Activated CD4-positive, CD25-positive, alpha-beta regulatory T cell treated with anti-CD3 and anti-CD28 coated beads, Interleukin-2, amount 50 U/mL, for 16 hours (primary cell): ENCODE data around the gene ANKRD65.
"Not testable (repeated sequence)": the region's sequence is repeated elsewhere in the genome, so short reads cannot be mapped to it uniquely, and the experiment has no call there.

Experiments used
- DNase-seq: peaks from one replicate; pipeline ENCODE4 v3.0.0-alpha.2; 2020; ENCODE audit warnings: low read depth, low spot score

The ANKRD65 gene

GRCh38 chr1:1421147-1421906 lies at the start of gene ANKRD65:
TSS of gene ANKRD65 (minus strand) at chr1:1421276. CDS start at chr1:1421005, 271 bp downstream.
- DNase-seq, result no peak

GRCh38 chr1:1468196-1468985 lies 47.3 kb upstream of the ANKRD65 start:
- not testable (repeated sequence) for DNase-seq

- no peak for DNase-seq
Observed at GRCh38 chr1:1463312-1463711, 42.2 kb upstream of the ANKRD65 start.

- DNase-seq, result no peak
Observed at GRCh38 chr1:1462318-1462966, 41.4 kb upstream of the ANKRD65 start.

- DNase-seq, result no peak
Observed at GRCh38 chr1:1461721-1462317, 40.7 kb upstream of the ANKRD65 start.

- DNase-seq, result no peak
Observed at GRCh38 chr1:1460540-1461130, 39.6 kb upstream of the ANKRD65 start.

- not testable (repeated sequence) for DNase-seq
Observed at GRCh38 chr1:1459711-1460110, 38.6 kb upstream of the ANKRD65 start.

GRCh38 chr1:1459156-1459555 lies 38.1 kb upstream of the ANKRD65 start:
- not testable (repeated sequence) for DNase-seq

- not testable (repeated sequence) for DNase-seq
Observed at GRCh38 chr1:1456683-1457255, 35.7 kb upstream of the ANKRD65 start.

GRCh38 chr1:1455934-1456333 lies 34.9 kb upstream of the ANKRD65 start:
- not testable (repeated sequence) for DNase-seq

GRCh38 chr1:1455366-1455884 lies 34.3 kb upstream of the ANKRD65 start:
- no peak for DNase-seq

- DNase-seq, result not testable (repeated sequence)
Observed at GRCh38 chr1:1454286-1455056, 33.4 kb upstream of the ANKRD65 start.

GRCh38 chr1:1452882-1453281 lies 31.8 kb upstream of the ANKRD65 start:
- DNase-seq, result no peak

- DNase-seq, result not testable (repeated sequence)
Observed at GRCh38 chr1:1452365-1452739, 31.3 kb upstream of the ANKRD65 start.

GRCh38 chr1:1451696-1452364 lies 30.8 kb upstream of the ANKRD65 start:
- no peak for DNase-seq

- not testable (repeated sequence) for DNase-seq
Observed at GRCh38 chr1:1450616-1451015, 29.5 kb upstream of the ANKRD65 start.

GRCh38 chr1:1449099-1449739 lies 28.1 kb upstream of the ANKRD65 start, which contains the start of gene ATAD3C:
TSS of gene ATAD3C (plus strand) at chr1:1449689. CDS start at chr1:1450684, 995 bp downstream.
- DNase-seq, result no peak

GRCh38 chr1:1446631-1447030 lies 25.6 kb upstream of the ANKRD65 start:
- DNase-seq, result not testable (repeated sequence)
